HG03066 (cell line): ENCODE results near the gene KLHL42.

Experiments
- ATAC-seq: cut with Tn5 transposase; IDR thresholded peaks from one replicate; pipeline ENCODE4 v1.9.1; 2021; ENCODE audit warnings: low read depth; ENCODE audit not compliant: unreplicated experiment

Gene KLHL42

GRCh38 chr12:27780612-27781408, 777 bp downstream of the KLHL42 start:
- ATAC-seq = peak; percentile 27

- no peak for ATAC-seq
These were observed 1.6 kb downstream of the KLHL42 start for GRCh38 chr12:27781680-27782079.

- no peak for ATAC-seq
These were observed 2.4 kb downstream of the KLHL42 start for GRCh38 chr12:27782481-27782880.

GRCh38 chr12:27785882-27786570, 6.0 kb downstream of the KLHL42 start:
- no peak for ATAC-seq

- no peak for ATAC-seq
These were observed 7.5 kb downstream of the KLHL42 start for GRCh38 chr12:27787559-27787958.

- ATAC-seq = no peak
These were observed 10.1 kb downstream of the KLHL42 start for GRCh38 chr12:27790179-27790578.

GRCh38 chr12:27794818-27795584, 15.0 kb downstream of the KLHL42 start:
- no peak for ATAC-seq

GRCh38 chr12:27796128-27796527, 16.1 kb downstream of the KLHL42 start:
- no peak for ATAC-seq

- no peak for ATAC-seq
These were observed 17.4 kb downstream of the KLHL42 start for GRCh38 chr12:27797301-27798025.

GRCh38 chr12:27800819-27801218, 20.8 kb downstream of the KLHL42 start:
- ATAC-seq = no peak

- no peak for ATAC-seq
These were observed 21.6 kb downstream of the KLHL42 start for GRCh38 chr12:27801630-27802029.

- ATAC-seq = no peak
These were observed 22.5 kb downstream of the KLHL42 start for GRCh38 chr12:27802511-27802910.

GRCh38 chr12:27802936-27803335, 22.9 kb downstream of the KLHL42 start:
- no peak for ATAC-seq

- ATAC-seq = no peak
These were observed 25.2 kb downstream of the KLHL42 start for GRCh38 chr12:27805238-27805637.

GRCh38 chr12:27806259-27806658, 26.2 kb downstream of the KLHL42 start:
- ATAC-seq = no peak

GRCh38 chr12:27807063-27807703, 27.1 kb downstream of the KLHL42 start:
- ATAC-seq = no peak

GRCh38 chr12:27808841-27809240, 28.8 kb downstream of the KLHL42 start:
- ATAC-seq = no peak

- ATAC-seq = no peak
These were observed 30.7 kb downstream of the KLHL42 start for GRCh38 chr12:27810756-27811155.

GRCh38 chr12:27812502-27812901, 32.5 kb downstream of the KLHL42 start:
- no peak for ATAC-seq

GRCh38 chr12:27814411-27814810, 34.4 kb downstream of the KLHL42 start:
- no peak for ATAC-seq
